GM21529 (cell line): ENCODE results near the gene TSPAN16.

Experiments
- ATAC-seq: cut with Tn5 transposase; IDR thresholded peaks from one replicate; pipeline ENCODE4 v1.9.1; 2021; ENCODE audit not compliant: unreplicated experiment

Gene TSPAN16

DNA sequence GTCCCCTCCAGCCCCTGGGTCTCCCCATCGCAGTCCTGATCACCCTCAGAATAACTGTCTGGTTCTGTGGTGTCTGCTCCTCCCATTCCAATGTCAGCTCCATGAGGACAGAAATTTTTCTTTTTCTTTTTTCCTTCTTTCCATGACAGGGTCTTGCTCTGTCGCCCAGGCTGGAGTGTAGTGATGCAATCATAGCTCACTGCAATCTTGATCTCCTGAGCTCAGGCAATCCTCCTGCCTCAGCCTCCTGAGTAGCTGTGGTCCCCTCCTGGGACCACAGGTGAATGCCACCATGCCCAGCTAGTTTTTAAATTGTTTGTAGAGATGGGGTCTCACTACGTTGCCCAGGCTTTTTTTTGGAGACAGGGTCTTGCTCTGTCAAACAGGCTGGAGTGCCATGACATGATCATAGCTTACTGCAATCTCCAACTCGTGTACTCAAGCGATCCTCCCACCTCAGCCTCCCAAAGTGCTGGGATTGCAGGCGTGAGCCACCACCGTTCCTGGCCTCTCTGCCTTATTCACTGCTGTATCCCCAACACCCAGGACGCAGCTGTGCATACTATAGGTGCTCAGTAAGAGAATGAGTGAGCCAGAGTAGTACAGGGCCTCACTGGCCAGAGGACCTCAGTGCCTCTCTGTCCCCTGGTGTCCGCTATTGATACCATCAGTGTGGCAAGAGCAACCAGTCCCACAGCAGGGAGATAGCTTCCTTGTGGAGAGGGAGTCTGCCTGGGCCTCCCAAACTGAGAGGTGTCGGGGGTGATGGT is 28.5 kb upstream of the TSPAN16 start:
- no peak for ATAC-seq

DNA sequence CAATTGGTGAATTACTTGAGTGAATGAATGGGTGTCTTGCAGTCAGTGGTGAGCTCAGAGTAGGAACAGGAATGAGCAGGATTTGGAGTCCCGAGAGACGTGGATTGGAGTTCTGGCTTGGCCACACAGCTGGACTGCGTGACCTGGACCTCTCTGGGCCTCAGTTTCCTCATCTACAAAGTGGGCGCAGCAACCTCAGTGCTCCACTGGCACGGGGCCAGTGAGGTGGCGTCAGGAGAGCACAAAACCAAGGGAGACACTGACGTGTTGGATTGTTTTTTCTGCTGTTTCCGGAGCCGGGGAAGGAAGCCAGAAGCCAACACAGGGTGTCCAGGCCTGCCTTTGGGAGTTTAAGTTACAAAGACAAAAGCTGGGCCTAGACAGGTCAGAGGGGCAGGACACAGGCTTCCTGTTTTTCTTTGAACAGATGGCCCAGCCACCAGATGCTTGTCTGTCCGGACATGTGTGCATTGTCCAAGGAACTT is 27.1 kb upstream of the TSPAN16 start:
- ATAC-seq = no peak

DNA sequence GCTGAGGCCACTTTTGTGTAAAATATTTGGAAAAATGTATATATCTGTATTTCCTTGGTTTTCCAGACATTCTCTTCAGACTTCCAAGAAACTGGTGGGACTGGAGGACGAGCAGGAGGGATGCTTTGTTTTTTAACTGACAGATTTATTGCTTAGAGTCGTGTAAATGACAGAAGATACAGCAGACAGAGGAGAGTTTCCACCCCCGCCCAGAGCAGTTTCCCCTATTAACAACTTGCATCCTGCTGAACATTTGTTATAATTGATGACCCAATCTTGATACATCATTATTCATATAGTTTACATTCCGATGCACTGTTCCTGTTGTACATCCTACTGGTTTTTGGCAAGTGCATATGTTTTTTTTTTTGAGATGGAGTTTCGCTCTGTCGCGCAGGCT is 26.6 kb upstream of the TSPAN16 start:
- no peak for ATAC-seq

DNA sequence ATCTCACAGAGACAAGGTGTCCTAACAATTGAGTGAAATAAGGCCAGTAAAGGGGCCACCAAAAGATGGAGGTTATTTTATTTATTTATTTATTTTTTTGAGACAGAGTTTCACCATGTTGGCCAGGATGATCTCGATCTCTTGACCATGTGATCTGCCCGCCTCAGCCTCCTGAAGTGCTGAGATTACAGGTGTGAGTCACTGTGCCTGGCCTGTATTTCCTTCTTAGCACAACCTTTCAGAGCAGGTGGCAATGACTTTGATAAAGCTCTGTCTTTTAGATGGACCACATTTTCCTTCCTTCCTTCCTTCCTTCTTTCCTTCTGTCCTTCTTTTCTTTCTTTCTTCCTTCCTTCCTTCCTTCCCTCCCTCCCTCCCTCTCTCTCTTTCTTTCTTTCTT is 22.7 kb upstream of the TSPAN16 start:
- no peak for ATAC-seq

- ATAC-seq = no peak
These were observed 22.0 kb upstream of the TSPAN16 start for GRCh38 chr19:11273989-11274388.

DNA sequence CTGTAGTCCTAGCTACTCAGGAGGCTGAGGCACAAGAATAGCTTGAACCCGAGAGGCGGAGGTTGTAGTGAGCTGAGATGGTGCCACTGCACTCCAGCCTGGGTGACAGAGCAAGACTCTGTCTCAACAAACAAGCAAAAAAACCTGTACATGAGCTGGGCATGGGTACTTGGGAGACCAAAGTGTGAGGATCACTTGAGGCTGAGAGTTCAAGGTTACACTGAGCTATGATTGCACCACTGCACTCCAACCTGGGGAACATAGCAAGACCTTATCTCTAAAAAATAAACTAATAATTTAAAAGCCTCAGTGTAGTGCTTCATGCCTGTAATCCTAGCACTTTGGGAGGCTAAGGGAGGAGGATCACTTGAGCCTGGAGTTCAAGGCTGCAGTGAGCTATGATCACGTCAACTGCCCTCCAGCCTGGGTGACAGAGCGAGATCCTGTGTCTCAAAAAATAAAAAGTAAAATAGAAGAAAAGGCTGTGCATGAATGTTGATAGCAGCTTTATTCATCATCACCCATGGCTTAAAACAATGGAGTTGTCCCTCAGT is 21.4 kb upstream of the TSPAN16 start:
- ATAC-seq = no peak

DNA sequence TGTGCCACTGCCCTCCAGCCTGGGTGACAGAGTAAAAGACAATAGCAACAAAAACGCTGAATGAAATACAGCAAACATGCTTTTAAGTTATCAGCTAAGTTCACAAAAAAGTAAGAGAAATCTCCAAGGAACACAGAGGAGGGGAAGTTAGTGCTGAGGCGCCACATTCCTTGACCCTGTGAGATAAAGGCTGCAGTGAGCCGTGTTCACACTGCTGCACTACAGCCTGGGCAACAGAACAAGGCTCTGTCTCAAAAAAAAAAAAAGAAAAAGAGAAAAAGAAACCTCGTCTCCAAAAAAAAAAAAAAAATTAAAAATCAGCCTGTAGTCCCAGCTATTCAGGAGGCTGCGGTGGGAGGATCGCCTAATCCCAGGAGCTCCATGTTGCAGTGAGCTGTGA is 17.3 kb upstream of the TSPAN16 start:
- ATAC-seq = no peak

DNA sequence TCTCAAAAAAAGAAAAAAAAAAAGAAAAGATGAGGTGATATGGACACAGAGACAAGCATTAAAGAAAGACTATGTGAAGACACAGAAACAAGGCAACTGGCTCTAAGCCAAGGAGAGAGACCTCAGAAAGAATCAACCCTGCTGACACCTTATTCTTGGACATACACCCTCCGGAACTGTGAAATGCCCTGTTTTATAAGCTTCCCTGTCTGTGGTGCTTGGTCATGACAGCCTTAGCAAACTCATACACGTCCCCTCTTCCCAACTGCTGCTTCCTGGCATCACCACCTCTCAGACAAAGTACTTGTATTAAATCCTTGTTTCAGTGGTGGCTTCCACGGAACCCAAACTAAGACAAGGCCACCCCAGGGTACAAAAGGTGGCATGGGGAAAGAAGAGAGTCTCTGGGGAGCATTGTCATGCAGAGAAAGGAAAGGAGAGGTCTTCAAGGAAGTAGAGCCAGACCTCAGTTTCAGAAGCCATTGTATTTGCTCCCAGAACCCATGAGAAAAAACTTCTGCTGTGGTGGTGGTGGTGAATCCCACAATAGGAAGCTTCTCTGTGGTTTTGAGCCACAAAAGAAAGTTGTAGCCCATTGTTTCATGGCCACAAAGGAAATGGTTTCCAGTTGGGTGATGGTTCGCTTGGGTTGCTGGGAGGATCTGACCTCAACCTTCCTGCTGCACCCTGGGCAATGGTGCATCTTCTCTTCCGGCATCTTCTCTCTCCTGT is 16.3 kb upstream of the TSPAN16 start:
- no peak for ATAC-seq

GRCh38 chr19:11281356-11282049 is 14.5 kb upstream of the TSPAN16 start:
- ATAC-seq = no peak

DNA sequence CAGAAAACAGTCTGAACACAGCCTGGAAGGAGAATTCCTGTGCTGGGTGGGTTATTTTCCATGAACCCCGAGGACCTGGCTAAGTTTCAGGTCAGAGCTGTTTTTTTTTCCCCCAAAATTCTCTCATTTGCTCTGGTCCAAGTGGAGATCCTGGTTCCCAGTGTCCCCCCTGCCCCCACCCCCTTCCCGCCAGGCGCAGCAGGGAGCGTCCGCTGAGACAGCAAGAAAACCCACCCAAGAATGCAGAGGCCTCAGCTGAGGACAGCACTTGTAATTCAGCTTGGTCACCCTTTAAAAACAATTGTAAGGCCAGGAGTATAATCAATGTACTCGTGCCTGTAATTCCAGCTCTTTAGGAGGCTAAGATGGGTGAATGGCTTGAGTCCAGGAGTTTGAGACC is 11.4 kb upstream of the TSPAN16 start:
- no peak for ATAC-seq

DNA sequence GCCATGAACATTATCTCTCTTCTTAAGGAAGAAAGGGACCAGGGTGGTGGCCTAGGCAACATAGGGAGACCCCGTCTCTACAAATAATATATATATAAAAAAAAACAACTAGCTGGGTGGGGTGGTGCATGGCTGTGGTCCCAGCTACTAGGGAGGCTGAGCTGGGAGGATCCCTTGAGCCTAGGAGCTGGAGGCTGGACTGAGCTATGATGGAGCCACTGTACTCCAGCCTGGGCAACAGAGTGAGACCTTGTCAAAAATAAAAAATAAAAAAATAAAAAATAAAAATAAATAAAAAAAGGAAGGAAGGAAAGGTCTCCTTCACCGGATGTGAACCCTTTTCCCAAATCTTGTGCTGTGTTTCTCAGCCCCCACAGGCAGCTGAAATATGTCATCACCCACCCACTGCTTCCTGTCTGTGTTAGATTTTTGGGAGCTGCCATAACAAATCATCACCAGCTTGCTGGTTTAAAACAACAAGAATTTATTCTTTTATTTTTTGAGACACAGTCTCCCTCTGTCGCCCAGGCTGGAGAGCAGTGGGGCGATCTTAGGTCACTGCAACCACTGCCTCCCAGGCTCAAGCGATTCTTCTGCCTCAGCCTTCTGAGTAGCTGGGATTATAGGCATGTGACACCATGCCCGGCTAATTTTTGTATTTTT is 9.5 kb upstream of the TSPAN16 start:
- no peak for ATAC-seq

GRCh38 chr19:11288349-11288748 is 7.6 kb upstream of the TSPAN16 start:
- ATAC-seq = no peak

- ATAC-seq = no peak
These were observed 5.7 kb upstream of the TSPAN16 start for GRCh38 chr19:11290256-11290655.

DNA sequence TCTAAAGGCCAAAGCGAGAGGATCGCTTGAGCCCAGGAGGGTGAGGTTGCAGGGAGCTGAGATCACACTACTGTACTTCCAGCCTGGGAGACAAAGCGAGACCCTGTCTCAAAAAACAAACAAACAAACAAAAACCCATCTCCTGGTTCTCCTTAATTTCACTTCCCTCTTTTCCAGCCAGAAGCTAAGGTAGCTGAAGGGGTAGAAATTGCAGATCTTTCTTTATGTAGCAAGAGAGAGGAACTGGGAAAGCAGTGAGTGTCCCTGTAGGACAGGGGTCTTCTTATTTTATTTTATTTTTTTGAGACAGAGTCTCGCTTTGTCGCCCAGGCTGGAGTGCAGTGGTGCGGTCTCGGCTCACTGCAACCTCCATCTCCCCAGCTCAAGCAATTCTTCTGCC is 4.5 kb upstream of the TSPAN16 start:
- ATAC-seq = no peak

DNA sequence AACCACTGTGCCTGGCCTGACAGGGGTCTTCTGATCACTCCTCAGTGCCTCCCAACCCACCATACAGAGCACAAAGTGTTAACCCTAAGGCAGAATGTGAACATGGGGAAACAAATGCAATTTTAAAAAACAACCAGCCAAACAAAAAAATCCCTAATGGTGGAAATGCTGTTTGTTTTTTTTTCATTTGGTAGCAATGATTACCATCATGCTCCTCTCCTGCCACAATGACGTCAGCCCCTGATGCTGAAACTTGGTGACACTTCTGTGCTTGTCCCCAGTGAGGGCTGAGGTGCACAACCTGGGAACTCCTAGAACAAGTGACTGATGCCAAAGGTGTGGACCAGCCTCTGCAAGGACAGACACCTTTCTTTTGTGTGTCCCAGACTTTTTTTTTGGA is 4.0 kb upstream of the TSPAN16 start:
- ATAC-seq = no peak

DNA sequence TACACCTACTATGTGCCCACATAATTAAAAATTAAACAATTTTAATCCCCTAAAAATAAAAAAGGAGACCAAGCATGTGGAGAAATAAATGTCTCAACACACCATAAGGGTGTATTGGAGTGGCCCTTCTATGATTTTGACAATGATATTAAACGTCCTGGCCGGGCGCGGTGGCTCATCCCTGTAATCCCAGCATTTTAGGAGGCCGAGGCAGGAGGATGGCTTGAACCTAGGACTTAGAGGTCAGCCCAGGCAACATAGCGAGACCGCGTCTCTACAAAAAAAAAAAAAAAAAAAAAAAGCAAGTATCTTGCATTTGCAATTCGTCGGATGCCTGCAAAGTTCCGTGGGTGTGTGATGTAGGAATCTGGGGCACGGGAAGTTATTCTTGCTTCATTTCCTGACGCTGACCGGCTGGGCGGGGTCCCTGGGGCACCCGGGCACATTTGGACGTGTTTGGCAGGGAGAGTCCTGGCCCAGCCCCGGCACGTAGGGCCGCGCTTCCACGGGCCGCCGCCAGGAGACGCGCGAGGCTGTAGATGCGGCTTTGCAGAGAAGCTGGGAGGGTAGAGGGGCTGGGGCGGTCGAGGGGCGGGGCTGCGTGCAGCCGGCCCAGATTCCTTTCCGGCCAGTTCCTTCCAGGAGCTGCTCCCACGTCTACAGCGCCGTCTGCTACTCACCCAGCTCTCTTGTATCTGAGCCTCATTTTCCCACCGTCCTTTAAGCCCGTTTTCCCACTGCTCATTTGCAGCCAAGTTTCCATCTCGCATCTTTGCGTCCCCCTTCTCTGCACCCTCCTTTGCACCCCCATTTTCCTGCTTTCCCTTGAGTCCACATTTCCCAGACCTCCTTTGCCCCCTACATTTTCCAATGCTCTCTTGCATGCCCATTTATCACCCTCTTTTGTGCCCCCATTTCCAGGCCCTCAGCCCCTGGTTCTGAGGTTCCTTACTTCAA is 2.2 kb upstream of the TSPAN16 start:
- ATAC-seq = no peak

GRCh38 chr19:11295180-11295579 is 780 bp upstream of the TSPAN16 start:
- ATAC-seq = no peak

- no peak for ATAC-seq
These were observed 304 bp downstream of the TSPAN16 start for GRCh38 chr19:11296264-11296663.

- ATAC-seq = no peak
These were observed 4.2 kb downstream of the TSPAN16 start for GRCh38 chr19:11299946-11300810.
